ENCODE results near the gene SELENOM. TPM values are rescaled to one million over a fixed set of nuclear protein-coding genes. Genes with fewer than 3 reads are reported as not detected.
"Not testable (repeated sequence)": the region's sequence is repeated elsewhere in the genome, so short reads cannot be mapped to it uniquely, and the experiment has no call there.

Gene SELENOM
- total RNA-seq, 1 experiment from 2014 or later = 2.6 TPM

DNA sequence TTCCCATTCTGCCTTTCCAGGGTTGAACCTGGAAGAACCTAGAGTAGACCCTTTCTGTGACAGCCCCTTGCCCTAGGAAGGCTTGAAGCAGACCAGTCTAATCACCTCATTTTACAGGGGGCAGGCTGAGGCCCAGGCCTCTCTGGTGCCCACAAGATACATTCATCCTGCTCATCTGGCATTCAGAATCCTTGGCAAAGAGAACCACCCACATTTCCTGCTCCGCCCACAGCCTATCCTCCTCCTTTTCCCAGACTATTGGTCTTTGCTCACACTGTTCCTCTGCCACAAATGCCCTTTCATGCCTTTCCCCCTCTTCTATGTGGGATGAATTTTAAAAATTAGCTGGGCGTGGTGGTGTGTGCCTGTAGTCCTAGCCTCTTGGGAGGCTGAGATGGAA, 29.0 kb downstream of the SELENOM start:
- DNase-seq (ENCODE audit: low read depth) = peak; percentile 28

DNA sequence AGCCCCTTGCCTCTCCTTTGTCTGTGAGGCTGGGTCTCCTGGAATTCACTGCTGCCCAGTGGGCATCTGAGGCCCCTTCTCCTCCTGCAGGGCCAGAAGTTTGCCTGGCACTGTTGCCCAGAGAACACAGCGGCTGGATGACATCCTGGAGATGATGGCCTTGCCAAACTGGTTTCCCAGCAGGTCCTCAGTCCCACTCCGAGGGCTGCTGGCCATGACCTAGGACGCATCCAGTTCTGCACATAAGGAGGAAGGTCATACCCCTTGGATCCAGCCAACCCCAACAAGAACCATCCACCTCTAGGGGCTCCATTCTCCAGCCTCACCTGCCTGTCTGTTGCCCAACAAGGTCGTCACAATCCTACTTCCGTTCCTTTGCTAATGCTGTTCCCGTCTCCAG, 29.7 kb downstream of the SELENOM start:
- DNase-seq (ENCODE audit: low read depth) = no peak

DNA sequence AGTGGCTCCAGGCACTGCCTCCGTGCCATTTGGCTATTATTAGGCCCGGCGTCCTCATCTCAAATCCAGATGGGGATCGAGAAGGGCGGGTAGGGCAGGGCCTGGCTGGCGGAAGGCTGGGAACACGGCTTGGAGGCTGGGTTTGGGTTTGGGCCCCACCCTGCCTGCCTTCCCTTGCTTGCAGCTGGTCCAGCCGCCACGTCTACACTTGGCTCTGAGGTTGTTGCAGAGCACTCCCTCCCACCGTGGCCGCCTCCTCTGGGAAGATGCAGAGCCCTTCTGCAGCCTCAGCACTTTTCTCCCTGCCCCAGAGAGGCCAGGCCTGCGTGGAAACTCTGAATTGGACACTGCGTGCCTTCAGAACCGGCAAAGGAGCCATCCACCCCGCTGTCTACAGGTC, 31.4 kb downstream of the SELENOM start:
- no peak for DNase-seq (ENCODE audit: low read depth)

DNA sequence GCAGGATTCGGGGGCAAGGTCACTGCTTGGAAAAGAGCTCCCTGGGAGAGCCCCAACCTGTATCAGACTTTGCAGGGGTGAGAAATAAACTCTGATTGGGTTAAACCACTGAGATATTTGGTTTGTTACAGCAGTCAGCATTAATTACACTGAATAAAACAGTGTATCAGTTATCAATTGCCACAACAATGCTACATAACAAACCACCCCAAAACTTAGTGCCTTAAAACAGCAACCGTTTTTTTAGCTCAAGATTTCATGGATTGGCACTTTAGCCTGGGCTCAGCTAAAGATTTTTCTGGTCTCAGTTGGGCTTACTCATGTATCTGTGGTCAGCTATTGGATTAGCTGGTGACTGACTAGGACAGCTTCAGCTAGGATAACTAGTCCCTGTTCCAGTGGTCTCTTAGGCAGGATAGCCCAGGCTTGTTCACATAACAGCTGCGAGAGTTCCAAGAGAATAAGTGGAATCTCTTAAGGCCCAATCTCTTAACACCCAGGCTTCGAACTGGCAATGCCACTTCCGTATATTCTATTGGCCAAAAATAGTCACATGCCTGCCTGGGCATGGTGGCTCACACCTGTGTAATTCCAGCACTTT, 33.7 kb downstream of the SELENOM start:
- DNase-seq (ENCODE audit: low read depth) = not testable (repeated sequence)

DNA sequence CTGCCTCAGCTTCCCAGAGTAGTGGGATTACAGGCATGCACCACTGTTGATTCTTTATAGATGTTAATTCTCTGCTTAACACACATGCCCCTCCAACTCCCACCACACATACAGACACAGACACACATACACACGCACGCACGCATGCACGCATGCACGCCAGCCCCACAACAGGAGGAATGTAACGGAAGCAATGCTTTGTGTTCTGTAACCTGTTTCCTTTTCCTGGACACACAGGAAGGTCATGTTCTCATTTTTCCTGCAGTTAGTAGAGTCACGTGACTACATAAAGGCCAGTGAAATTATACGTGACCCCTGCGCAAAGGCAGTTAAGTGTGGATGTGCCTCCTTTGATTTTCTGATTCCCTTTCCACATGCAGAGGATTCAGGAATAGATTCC, 34.2 kb downstream of the SELENOM start:
- not testable (repeated sequence) for DNase-seq (ENCODE audit: low read depth)

DNA sequence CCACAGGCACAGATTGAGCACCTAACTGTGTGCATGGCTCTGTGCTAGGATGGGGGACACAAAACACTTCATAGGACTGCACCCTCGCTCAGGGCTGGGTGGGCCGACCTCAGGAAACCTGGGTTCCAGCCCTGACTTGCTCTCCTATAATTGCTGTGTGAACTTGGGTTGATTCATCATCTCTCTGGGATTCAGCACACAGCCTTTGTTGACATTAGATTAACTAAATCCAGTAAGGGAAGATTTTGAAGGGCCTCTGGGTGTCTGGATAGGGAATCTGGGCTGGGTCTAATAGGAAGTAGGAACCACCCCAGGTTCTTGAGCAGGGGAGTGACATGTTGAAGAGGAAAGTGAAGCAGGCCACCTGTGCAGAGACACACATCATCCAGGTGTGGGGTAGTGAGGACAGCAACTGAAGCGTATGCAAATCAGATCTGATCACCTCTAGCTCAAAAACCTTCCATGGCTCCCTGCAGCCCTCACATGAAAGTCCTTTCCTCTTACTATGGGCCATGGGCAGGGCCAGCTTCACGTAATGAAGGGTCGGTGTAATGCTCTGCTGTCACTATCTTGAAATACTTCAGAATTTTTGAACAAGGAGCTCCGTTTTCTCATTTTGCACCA, 37.6 kb downstream of the SELENOM start:
- not testable (repeated sequence) for DNase-seq (ENCODE audit: low read depth)

DNA sequence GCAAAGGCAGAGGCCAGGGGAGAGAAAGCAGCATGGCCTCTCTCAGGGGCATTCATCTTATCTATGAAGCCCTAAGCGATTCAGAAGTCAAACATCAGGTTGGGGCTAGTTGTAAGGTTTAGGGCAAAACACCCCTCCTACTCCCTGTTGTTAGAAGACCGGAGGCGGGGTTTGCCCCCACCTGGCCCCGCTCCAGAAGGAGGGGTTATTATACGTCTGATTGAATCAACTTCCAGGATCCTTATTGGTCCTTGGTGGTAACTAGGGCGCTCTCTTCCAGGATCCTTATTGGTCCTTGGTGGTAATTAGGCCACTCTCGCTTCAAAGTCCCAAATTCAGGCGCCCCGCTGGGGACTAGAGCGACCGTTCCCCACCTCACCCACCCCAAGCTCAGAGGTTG, 38.4 kb downstream of the SELENOM start:
- DNase-seq (ENCODE audit: low read depth) = no peak

DNA sequence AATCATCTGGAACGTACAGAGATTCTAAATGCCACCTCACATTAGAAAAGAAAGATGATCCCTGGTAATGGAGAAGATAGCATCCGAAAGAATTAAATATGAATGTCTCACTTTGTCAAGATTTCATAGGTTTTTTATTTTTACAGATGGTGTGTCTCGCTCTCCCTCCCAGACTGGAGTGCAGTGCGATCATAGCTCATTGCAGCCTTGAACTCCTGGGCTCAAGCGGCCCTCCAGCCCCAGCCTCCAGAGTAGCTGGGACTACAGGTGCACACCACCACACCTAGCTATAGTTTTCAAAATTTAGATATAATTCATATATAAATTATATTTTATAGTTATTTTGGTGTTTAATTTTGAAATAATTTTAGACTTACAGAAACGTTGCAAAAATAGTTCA, 43.0 kb downstream of the SELENOM start:
- DNase-seq (ENCODE audit: low read depth) = no peak

DNA sequence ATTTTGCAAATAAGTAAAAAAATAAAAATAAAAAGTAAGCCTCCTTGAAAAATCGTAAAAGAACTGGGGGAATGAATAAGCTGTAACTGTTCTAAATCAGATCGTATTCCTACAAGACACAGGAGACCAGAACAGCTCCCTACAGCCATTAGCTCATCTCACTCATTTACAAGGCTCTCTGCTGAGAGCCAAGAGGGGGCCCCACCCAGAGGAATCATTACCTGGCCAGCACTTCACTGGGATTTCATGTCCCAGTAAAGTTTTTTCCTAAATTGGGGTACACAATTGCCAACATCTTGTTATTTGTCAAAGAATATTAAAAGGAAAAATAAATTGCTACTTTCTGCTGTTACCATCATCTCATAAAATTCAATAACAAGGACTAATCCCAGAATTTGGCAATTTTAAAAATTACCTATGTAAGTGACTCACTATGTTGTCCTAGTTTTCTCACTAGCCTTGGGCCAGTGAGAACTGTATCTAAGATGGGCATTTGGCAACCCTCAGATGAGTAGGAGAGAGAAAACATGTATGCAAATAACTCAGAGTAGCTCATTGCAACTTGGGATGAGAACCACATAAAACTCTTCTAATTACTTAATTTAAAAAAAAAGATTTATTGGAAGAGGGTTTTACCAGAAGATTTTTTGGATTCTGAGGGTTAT, 44.7 kb downstream of the SELENOM start:
- no peak for DNase-seq (ENCODE audit: low read depth)

DNA sequence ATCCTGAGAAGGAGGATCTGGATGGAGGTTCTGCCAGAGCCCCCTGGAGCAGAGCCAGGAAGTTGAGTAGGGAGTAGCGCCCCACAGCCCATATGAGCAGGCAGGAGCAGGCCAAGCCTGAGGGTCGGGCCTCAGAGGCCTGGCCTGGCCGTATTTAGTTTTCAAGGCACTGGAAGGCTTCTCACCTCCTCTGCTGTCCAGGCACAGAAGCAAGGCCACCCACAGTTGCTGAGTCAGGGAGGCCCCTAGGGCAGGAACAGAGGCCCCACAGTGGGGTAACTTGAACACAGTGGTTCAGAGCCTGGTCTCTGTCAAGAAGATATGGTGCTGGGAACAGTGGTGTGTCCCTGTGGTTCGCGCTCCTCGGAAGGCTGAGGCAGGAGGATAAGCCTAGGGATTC, 47.7 kb downstream of the SELENOM start:
- not testable (repeated sequence) for DNase-seq (ENCODE audit: low read depth)

DNA sequence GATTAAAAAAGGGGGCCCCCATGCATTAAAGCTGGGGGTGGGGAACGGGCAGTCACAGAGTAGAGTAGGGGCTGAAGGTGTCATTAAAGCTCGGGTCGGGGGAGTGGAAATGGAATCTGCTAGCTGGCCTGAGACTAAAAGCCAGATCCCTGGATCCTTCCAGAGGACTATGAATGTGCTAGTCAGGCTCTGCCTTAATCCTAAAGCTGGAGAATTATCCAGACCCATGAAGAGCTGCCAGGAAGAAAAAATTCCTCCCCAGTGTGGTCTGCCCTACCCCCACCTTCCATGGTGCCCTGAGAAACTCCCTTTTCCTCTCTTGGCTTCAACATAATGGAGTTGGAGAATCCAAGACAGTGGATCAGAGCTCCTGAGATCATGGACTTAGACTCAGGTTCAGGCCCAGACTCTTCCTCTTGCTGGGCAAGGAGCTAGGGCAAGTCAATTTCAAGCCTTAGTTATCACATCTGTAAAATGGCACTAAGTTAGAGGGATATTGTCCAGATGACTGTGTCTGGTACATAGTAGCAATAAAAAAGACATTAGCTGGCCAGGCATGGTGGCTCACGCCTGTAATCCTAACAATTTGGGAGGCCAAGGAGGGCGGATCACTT, 50.3 kb downstream of the SELENOM start:
- DNase-seq (ENCODE audit: low read depth) = no peak

DNA sequence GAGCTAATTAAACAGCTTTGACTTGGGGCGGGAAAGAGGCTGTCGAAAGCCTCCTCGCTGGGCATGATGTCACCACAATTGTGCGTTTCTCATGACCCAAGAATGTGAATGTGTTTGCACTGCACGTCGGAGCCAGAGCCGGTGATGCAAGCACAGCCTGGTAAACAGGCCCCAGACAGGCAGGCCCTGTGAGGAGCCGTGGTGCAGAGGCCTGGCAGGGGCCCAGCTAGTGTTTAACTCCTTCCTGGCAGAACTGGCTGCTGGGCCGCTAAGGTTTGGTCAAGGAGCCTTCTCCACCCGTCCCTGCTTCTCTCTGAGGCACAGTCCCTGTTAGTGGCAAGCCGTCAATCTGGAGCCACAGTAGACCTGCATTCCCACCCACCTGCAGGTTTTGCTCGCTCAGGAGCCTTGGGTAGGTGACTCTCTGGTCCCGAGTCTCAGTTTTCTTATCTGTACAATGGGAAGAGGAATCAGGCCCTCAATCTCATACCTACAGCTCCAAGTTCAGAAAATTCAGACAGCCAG, 51.7 kb downstream of the SELENOM start:
- peak; percentile 88 for DNase-seq (ENCODE audit: low read depth)

DNA sequence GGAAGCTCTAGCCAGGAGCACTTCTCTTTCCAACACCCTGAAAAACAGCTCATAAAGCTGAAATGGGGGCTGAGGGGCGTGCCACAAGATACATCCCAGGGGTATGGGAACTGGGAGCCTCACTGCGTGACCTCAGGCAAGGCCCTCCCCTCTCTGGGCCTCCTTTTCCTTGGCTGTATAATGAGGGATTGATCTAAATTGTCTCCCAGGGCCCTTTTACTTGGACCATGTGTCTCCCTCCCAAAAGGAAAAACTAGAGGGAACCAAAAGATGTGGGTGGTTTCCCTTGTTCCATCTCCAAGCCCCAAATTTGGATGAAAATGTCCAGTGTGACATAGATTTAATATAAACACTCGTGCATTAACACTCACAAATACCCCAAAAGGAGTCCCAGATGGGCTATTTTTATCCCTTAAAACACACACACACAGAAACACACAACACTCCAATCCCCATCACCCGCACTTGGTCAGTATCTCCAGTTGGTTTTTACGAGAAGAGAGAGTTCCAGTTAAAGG, 52.2 kb downstream of the SELENOM start:
- DNase-seq (ENCODE audit: low read depth) = no peak

Other genes with a start within 250 kb of the SELENOM start
- 12.6 and 13.4 TPM in 2 replicates for gene MORC2, start 138.8 kb downstream of the SELENOM start, total RNA-seq (2014; rRNA removed; shearing (Covaris generic))
- 35.0 and 37.0 TPM in 2 replicates for gene TUG1, start 138.3 kb downstream of the SELENOM start, total RNA-seq (2014; rRNA removed; shearing (Covaris generic))
- gene SMTN, start 26.2 kb downstream of the SELENOM start, total RNA-seq (2014; rRNA removed; shearing (Covaris generic)) = 163 and 173 TPM in 2 replicates
- gene INPP5J, start 15.4 kb upstream of the SELENOM start, total RNA-seq (2014; rRNA removed; shearing (Covaris generic)) = 0.80 and 1.3 TPM in 2 replicates
- gene PLA2G3, start 32.9 kb upstream of the SELENOM start, total RNA-seq (2014; rRNA removed; shearing (Covaris generic)) = 0.51 and 0.80 TPM in 2 replicates
- gene RNF185, start 52.6 kb upstream of the SELENOM start, total RNA-seq (2014; rRNA removed; shearing (Covaris generic)) = 17.1 and 19.1 TPM in 2 replicates
- gene LIMK2, start 104.7 kb upstream of the SELENOM start, total RNA-seq (2014; rRNA removed; shearing (Covaris generic)) = 20.7 and 25.1 TPM in 2 replicates
- gene PIK3IP1, start 184.9 kb upstream of the SELENOM start, total RNA-seq (2014; rRNA removed; shearing (Covaris generic)) = 0.09 and 0.69 TPM in 2 replicates
- 18.8 and 19.5 TPM in 2 replicates for gene PATZ1, start 238.8 kb upstream of the SELENOM start, total RNA-seq (2014; rRNA removed; shearing (Covaris generic))

All from Daoy (cell line).